A172 (cell line): ENCODE measurements around the gene SYS1. TPM values are rescaled to one million over a fixed set of nuclear protein-coding genes. Genes with fewer than 3 reads are reported as not detected.

ENCODE experiments used
- DNase-seq: peaks from one replicate; pipeline ENCODE4 v3.0.0-alpha.2; 2015; ENCODE audit warnings: low spot score
- total RNA-seq: library from RNA; depleted of rRNA; stranded (reverse); fragments of >200 nt; shearing (Covaris generic); gene quantifications from 2 replicates; pipeline ENCODE4 v1.2.3, GENCODE V29; 2014

SYS1 gene
- total RNA-seq, 1 experiment from 2014 or later: 14.5 TPM

DNA sequence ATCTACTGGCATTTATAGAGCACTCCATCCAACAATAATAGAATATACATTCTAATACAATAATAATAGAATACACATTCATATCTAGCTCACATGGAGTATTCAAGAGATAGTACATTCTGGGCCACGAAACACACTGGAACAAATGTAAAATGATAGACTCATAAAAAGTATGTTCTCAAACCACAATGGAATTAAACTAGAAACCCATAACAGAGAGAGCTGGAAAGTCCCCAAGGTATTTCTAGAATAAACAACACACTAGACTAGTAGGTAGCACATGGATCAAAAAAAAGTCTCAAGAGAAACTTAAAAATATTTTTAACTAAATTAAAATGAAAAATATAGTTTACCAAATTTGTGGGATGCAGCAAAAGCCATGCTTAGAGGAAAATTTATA is 24.3 kb downstream of the SYS1 start:
- no peak for DNase-seq

GRCh38 chr20:45390931-45391330 is 28.0 kb downstream of the SYS1 start:
- DNase-seq: no peak

- no peak for DNase-seq
These were observed 28.6 kb downstream of the SYS1 start for GRCh38 chr20:45391559-45391958.

DNA sequence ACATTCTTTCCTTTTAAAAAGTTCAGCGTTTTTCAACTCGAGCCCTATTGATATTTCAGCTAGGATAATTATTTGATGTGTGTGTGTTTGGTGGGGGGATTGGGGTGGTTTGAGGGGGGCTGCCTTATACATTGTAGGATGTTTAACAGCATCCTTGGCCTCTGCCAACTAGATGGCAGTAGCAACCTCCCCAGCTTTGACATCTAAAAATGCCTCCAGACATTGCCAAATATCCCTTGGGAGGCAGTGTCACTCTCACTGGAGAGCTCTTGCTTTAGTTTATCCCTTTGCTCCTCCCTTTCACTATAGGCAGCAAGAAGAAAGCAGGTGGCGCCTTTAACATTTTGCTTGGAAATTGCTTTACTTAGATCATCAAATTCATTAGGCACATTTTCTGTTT is 29.8 kb downstream of the SYS1 start:
- no peak for DNase-seq

DNA sequence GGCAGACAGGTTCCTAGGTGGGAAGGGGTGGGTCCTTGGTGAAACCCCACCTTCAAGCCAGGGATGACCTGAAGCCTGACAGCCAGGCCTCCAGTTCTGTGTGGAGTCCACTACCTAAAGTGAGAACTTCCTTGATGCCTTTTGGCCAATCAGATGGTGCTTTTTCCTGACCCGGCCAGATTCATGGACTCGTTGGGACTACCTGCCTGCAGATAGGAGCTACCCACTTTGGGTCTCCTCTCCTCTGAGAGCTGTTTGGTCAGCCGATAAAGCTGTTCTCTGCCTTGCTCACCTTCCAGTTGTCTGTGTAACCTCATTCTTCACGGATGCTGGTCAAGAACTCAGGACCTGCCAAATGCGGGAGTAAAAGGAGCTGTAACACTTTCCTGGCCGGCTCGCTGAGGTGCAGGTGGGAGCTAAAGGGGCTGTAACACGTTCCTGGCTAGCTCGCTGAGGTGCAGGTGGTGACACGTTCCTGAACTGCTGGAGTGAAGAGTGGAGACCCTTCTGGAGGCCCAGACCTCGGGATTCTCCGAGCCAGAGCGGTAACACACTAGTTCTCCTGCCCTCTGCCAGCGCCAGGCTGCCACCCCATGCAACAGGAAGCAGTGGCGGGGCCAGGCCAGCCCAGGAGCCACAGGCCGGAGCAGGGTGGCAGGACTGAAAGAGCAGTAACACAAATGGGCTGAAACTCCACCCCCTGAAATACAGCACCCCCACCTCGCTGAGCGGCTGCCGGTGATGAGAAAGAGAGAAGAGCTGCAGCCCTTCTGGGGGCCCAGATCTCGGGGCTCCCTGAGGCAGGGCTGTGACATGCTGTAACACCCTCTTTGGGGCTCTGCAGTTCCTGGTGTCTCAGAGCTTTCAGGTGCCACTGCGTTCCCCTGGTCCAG is 31.5 kb downstream of the SYS1 start:
- no peak for DNase-seq

- no peak for DNase-seq
These were observed 32.1 kb downstream of the SYS1 start for GRCh38 chr20:45395114-45395415.

GRCh38 chr20:45399018-45399417 is 36.1 kb downstream of the SYS1 start:
- no peak for DNase-seq

DNA sequence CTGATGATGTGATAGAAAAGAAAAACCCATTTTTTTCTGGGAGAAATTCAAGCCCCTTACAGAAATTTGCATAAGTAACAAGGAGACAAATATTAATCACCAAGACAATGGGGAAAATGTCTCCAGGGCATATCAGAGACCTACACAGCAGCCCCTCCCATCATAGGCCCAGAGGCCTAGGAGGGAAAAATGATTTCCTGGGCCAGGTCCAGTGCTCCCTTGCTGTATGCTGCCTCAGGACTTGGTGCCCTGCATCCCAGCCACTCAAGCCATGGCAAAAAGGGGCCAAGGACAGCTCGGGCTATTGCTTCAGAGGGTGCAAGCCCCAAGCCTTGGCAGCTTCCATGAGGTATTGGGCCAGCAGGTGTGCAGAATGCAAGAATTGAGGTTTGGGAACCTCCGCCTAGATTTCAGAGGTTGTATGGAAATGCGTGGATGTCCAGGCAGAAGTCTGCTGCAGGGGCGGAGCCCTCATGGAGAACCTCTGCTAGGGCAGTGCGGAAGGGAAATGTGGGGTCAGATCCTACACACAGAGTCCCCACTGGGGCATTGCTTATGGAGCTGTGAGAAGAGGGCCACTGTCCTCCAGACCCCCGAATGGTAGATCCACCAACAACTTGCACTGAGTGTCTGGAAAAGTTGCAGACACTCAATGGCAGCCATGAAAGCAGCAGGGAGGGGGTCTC is 37.5 kb downstream of the SYS1 start:
- no peak for DNase-seq

DNA sequence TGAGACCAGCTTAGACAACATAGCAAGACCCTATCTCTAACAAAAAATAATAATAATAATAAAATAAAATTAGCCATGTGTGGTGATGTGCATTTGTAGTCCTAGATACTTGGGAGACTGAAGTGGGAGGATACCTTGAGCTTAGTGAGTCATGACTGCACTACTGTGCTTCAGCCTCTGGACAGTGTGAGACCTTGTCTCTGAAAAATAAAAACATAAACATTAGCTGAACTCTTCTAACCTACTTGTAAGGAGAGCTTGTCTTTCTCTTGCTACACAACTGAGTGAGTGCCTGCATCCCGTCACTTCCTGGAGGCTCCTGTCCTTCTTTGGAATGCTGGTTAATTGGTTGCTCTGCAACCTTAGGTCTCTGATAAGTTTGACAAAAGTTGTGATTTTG is 40.0 kb downstream of the SYS1 start:
- DNase-seq: no peak

DNA sequence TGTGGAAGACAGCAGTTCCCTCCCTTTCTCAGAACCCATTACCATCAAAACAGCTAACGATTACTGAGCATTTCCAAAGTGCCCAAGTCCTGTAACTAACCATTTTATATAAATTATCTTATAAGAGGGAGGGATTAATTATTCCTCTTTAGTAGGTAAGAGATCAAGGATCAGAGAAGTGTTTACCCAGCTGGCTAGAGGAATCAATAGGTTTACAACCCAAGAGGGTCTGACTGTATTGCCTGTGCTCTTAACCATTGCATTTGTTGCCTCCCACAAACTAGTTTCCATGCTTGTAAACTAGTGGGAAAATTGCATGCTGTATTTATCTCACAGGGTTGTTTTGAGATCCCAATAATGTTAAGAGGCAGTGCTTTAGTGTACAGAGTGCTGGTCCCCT is 41.5 kb downstream of the SYS1 start:
- DNase-seq: no peak

- no peak for DNase-seq
These were observed 42.8 kb downstream of the SYS1 start for GRCh38 chr20:45405571-45406259.

GRCh38 chr20:45406260-45407066 is 43.5 kb downstream of the SYS1 start:
- peak; percentile 25 for DNase-seq

- no peak for DNase-seq
These were observed 44.2 kb downstream of the SYS1 start for GRCh38 chr20:45407067-45407745.

DNA sequence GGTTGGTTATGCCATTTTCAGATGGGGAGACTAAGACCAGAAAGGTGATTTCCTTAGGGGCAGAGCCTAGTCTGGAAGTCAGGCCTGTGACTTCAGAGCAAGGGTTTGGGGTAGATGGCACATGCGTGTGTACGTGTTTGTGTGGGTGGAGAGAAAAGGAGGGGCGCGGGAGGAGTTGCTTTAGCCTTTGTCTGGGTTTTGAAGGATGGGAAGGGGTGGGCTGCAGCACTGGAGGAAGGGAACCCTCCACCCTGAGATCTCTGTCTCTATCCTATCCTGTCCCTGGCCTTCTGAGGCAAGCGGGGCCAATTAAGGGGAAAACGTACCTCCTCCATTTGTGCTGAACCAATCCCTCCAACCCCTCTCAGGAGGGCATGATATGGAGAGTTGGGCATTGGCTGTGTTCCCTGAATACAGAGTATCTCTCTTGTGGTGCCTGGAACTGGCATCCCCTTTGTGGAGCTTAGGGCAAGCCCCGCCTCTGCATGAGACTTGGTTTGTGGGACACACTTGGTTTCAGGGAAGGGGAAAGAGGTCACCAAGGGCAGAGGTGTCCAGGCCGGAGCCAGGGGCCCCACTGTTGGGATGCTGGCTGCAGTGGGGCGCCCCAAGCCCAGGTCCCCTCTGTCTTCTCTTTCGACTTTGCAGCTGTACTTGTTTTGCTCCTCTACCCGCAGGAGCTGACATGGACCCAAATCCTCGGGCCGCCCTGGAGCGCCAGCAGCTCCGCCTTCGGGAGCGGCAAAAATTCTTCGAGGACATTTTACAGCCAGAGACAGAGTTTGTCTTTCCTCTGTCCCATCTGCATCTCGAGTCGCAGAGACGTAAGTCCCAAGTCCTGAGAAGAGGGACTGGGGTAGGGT is 45.1 kb downstream of the SYS1 start, which contains the start of gene DBNDD2:
DBNDD2 (plus strand) TSS at position 507 of the 863 bp plus-strand sequence; CDS start at position 686, 179 bp downstream.
- DNase-seq: no peak

- no peak for DNase-seq
These were observed 45.8 kb downstream of the SYS1 start for GRCh38 chr20:45408646-45409213.

GRCh38 chr20:45409521-45410272 is 46.7 kb downstream of the SYS1 start:
- no peak for DNase-seq

GRCh38 chr20:45410887-45411286 is 47.9 kb downstream of the SYS1 start:
- no peak for DNase-seq

DNA sequence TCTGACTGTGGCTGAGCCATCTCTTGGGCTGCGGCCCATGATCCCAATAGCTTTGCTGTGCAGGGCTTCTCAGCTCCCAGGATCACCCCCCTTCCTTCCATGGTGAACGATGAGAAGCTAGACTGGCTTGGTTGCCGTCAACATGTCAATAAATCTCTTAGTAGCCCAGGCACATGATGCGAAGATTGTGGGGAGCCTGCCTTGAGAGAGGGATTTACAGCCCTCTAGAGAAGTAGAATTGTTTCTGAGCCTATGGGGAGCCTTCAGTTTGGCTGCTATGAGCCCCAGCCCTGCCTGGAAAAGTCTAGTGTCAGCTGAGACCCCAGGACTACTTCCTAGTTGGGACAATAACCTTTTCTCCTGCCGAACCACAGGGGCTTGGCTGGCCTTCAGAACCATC is 49.7 kb downstream of the SYS1 start:
- no peak for DNase-seq

DNA sequence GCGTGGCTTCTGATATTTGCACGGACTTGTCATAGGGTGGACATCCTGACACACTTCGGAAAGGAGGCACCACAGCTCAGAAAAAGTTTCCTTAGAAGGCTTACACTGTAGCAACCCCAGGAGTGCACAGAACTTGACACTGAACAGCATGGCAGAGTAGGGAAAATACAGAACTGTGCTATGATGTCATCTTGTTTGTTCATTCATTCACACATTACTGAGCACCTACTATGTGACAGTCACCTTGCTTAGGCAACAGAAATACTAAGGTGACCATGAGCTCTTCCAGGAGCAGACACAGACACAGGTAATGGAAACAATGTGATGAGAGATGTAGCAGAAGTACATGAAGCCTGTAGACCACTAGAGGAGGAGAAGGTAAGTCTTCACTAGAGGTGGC is 50.5 kb downstream of the SYS1 start:
- DNase-seq: no peak
